Daoy (cell line): ENCODE results near the gene HLA-DRB1. TPM values are rescaled to one million over a fixed set of nuclear protein-coding genes. Genes with fewer than 3 reads are reported as not detected.
A peak's percentile ranks its signal among the peaks of the same experiment; 100 is the strongest.
"Not testable (repeated sequence)": the region's sequence is repeated elsewhere in the genome, so short reads cannot be mapped to it uniquely, and the experiment has no call there.

ENCODE experiments used
- DNase-seq: peaks from one replicate; pipeline ENCODE4 v3.0.0-alpha.2; 2015; ENCODE audit warnings: low read depth
- total RNA-seq: library from RNA; depleted of rRNA; stranded (reverse); fragments of >200 nt; shearing (Covaris generic); gene quantifications from 2 replicates; pipeline ENCODE4 v1.2.3, GENCODE V29; 2014

The HLA-DRB1 gene
- total RNA-seq, 1 experiment from 2014 or later = 0.34 TPM

DNA sequence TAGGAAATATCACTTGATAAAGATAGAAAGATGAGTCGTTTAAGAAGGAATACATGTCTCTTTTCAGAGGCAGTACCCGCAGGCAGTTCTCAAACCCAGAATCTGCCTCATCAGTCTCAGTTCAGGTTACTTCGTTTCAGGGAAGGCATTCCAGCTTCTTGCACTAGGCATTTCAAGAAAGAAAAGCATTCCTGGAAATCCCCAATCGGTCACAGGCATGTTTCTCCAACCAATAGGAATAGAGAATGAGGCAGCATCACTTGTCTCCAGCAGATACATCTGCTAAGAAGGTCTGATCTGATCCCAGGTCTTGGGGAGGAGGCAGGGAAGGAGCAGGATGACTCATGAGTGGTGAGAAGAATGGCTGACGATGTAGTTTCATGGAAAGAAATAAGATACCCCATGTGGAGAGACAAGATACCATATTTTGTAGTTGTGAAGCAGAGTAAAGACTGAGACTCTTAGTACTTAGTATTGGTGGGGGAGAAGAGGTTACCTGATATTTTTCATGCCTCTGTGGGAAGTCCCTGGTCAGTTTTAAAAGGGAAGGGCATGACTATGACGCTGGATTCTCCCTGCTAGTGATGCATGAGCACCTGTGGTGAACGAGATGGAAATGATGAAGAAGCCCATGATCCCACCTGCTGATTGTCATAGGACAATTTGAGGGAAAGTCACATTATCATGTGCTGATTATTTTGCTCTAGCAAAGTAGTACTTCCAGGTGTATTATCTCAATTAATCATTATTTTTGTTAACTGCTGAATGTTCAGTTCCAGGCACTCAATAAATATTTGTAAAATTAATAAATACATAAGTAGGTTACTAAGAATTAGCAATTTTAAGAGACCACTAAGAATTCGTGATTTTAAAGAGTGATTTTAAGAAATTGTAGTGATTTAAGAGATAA, 20.3 kb upstream of the HLA-DRB1 start:
- DNase-seq = peak; percentile 95

DNA sequence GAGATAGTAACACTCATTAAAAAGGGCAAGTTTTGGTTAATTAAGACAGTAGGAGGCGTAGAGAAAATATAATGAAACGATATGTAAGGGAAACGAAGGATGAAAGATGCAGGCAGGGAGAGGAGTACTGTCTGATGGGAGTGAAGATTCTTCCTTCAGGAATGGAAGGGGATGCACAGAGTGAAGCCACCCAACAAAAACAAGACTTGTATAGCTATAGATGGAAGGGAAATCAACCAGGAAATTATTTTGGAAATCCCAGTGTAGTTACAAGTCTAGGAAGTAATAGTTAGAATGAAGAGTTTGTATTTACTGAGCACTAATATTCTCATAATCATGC, 19.7 kb upstream of the HLA-DRB1 start:
- DNase-seq = no peak

DNA sequence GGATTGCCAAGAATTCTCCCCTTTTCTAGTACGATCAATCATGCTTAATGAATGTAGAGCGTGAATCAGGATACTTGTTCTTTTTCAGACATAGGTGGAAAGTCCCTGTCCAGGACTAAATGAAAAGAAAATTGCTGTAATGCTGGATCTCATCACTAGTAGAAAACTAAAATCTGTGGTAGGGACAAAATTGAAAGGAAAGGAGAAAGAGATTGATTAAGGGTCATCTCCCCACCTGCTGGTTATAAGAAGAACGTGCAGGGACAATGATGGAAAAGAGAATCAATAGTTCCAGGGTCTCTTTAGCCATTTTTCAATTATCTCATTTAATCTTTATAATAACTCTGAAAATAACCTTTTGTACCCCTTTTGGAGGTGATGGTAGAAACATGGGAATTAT, 18.7 kb upstream of the HLA-DRB1 start:
- no peak for DNase-seq

DNA sequence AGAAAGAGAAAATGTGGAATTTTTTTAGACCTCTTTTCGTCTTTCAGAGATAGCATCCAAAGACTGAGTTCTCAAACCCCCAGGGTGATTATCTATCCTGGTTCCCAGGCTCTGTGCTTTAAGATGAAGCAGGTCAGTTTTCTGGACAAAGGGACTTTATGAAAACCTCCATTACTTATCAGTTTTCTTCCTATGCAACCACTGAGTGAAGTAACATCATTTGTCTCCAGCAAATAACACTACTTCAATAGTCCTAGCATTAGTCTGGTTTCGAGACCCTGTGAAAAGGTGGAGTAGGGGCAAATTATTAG, 18.3 kb upstream of the HLA-DRB1 start:
- no peak for DNase-seq

DNA sequence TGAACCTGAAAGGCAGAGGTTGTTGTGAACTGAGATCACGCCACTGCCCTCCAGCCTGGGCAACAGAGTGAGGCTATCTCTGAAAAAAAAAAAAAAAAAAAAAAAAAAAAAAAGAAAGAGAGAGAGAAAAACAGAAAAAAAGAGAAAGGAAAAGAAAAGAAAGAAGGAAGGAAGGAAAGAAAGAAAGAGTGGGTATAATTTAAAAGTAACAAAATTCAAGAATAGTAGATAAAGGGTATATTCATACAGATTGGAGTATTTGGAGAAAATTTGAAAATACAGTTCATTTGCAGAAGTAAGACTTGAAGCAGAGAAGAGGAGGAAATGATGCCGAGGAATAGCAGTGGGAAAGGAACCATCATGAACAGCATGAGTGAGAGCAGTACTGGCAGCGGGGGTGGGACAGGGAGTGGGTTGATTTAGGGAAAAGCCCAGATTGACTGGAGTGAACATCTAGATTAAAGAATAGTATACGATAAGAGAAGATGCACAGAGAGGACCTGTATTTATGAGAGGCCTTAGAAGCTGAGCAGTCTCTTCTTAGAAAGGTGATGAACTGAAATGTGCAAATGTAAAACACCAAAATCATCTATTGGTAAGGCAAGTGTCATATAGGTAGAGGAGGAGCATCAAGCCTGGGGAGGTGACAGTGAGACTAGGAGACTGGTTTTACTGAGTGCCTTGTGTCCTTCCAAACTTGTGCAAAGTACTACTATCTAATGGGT, 17.8 kb upstream of the HLA-DRB1 start:
- no peak for DNase-seq

DNA sequence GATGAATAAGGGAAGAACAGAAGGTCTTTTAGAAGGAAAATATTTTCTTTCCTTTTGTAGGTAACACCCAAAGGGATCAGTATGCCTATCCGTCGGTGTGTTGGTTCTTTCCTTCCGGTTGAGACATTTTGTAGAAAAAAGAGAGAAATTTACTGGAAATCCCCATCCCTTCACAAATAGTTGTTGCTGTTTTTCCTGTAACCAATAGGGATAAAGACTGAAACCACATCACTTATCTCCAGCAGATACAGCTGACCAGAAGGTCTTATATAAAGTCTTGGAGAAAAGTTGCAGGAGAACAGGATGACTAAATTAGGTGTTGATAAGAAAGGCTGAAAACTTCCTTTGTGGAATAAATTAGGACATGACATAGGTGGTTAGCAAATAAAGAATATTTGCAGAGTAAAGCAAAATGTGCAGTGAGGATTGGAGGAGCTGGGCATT, 14.8 kb upstream of the HLA-DRB1 start:
- no peak for DNase-seq

DNA sequence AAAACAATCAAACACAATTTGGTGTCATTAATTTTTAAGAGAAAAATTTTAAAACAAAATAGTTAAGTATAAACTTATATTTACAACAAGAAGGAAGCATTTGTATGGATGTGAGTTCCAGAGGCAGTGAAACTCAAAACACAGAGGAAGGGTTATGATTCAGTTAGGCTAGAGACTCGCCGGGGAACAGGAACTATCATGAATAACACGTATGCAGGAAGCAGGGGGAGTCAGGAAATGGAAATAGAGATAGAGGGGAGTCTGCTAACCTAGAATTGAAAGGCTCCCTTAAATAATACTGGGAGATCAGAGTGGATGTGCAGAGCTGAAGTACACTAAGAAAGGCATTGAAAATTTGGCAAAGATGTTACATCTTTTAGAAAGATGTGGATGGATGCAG, 14.2 kb upstream of the HLA-DRB1 start:
- no peak for DNase-seq

DNA sequence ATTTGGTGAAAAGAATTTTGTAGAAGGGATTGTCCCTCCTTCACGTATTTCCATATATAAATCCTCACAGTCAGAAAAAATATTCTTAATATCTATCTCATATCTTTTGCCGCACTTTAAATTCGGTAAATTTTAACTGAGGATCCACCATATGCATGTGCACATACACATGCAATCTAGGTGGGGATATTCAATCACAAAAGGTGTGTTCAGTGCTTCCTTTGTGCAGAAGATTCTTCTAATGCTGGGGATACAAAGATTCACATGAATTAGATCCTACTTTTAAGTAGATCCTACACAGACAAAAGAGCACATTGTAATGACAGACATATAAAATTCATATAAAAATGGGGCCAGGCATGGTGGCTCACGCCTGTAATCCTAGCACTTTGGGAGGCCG, 13.6 kb upstream of the HLA-DRB1 start:
- no peak for DNase-seq

DNA sequence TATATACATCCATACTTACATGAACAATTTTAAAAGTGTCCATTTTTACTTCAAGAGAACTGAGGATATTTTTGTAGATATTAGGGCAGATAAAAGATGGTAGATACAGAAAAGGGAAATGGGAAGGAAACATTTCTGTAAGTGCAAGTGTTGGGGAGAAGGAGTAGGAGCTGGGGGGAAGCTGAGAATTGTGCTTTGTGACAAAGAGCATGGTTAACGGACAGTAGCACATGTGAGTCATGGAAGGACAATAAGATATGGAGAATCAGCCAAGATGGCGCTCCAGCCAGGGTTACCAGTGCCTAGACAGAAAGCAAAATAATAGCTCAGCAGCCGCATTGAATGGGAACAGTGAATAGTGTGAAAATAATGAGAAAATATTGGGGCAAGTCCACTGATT, 12.7 kb upstream of the HLA-DRB1 start:
- no peak for DNase-seq

DNA sequence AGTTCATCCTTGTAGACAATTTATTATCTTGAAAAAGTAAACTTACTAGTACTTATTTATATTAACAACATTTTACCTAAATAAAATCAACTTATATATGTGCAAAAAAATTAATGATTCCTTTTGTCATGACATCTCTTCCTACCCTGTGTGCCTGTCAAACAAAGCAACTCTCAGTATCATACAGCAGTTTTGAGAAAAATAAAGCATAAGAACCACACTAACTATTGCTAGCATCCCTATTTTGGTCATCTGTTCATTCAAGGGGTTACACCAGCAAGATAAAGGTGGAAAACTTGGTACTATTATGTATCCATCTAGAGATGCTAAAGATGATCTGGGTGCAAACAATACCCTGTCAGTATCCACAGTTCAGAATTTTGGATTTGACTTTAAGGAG, 7.4 kb upstream of the HLA-DRB1 start:
- no peak for DNase-seq

DNA sequence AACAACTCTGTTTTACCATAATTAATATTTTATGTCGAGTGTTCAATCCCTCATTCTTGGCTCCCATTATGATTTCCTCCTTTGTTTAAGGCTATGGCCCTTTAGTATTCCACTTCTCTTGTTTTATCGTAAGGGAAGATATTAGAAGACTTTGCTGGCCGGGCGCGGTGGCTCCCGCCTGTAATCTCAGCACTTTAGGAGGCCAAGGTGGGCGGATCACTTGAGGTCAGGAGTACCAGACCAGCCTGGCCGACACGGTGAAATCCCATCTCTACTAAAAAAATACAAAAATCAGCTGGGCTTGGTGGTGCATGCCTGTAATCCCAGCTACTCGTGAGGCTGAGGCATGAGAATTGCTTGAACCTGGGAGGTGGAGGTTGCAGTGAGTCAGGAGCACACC, 1.1 kb upstream of the HLA-DRB1 start:
- DNase-seq = not testable (repeated sequence)

DNA sequence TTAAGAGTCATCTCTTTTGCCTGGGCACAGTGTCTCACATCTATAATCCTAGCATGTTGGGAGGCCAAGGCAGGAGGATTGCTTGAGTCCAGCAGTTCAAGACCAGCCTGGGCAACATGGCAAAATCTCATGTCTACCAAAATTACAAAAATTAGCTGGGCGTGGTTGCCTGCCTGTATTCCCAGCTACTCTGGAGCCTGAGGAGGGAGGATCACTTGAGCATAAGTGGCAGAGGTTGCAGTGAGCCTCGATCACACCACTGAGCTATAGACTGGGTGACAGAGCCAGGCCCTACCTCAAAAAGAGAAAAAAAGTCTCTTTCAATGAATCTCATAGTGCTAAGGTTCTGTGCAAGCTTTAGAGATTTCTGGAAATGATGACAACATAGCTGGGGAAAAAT, 1.5 kb downstream of the HLA-DRB1 start:
- no peak for DNase-seq

DNA sequence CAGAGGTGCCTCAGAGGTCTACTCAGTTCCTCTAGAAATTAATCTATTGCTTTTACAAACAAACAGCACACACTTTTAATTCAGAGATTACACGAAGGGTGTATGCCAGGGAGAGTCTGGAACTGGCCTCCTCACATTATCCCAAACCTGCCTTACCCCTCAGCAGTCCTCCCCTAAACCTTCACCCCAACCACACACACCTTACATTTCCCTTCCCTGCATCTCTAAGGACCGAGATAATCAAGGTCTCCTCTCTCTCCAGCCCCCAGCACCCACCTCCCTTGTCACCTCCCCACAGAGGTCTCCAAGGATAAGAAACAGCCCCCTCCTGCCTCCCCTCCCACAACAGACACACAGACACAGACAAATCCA, 6.1 kb downstream of the HLA-DRB1 start:
- no peak for DNase-seq

DNA sequence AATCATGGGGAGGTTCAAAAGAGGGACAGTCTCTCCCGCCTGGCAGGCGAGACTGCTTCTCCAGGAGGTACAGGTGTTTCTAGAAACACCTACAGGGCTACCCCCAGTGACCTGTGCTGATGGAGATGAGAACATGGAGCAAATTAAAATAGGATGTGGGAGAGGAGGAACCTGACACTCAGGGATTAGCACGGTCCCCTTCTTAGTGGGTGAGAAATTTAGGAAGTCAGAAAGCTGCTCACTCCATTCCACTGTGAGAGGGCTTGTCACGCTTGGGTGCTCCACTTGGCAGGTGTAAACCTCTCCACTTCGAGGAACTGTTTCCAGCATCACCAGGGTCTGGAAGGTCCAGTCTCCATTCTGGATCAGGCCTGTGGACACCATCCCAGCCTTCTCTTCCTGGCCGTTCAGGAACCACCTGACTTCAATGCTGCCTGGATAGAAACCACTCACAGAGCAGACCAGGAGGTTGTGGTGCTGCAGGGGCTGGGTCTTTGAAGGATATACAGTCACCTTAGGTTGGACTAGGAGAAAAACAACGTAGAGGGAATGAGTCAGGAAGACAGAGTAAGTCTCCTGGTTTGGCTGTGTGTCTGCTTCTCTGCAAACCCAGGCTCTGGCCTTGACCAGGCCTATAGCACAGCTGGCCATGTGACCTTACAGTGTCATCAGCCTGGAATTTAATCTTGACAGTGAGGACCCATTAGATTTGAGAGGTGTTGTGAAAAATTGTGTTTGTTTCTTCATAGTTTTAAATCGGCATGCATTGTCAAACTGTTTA, 8.1 kb downstream of the HLA-DRB1 start:
- no peak for DNase-seq

DNA sequence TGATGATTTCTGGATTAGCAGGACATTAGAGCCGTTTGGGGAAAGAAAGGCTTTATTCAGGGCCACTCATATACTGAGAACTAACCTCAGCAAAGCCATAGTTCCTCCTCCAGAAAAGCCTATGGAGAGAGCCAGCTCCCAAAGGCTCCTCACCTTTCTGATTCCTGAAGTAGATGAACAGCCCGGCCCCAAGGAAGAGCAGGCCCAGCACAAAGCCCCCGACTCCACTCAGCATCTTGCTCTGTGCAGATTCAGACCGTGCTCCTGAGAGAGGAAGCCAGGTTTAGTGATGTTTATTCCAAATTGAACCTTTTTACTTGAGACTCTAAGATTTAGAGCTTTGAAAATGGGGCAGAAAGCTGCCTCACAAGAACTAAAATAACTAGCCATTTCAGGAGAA, 9.1 kb downstream of the HLA-DRB1 start:
- DNase-seq = no peak

DNA sequence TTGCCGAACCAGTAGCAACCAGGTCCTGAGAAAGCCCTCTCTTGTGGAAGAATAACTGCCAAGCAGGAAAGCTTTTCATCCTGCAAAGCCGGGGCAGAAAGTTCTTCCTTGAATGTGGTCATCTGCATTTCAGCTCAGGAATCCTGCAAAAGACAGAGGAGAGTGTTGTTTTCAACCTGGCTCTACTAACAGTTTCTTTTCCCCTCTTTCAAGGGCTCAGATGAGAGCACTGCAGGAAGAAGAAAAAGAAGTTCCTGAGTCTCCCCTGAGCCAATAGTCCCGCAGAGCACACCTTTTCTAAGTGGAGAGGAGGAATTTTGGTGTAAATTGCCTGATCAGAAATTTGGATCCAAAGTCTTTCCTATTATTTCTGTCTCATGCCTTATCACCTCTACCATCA, 10.7 kb downstream of the HLA-DRB1 start:
- no peak for DNase-seq

DNA sequence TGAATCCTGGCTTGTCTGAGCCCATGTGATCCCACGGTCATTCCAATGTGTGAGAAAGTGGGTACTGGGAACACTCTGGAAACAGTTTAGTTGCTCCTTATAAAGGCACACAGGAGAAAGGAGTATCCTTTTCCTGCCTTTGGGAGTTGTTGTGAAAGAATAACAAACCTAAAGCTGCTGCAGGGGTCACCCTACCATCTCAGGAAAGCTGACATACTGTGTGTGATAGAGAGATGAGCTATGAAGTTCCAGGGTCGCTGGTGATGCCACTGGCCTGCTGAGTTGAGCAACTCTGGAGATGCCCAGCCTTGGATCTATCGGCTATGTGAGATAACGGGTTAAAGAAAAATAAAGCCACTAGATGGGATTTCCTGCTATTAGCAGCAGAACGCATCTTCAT, 12.2 kb downstream of the HLA-DRB1 start:
- not testable (repeated sequence) for DNase-seq

DNA sequence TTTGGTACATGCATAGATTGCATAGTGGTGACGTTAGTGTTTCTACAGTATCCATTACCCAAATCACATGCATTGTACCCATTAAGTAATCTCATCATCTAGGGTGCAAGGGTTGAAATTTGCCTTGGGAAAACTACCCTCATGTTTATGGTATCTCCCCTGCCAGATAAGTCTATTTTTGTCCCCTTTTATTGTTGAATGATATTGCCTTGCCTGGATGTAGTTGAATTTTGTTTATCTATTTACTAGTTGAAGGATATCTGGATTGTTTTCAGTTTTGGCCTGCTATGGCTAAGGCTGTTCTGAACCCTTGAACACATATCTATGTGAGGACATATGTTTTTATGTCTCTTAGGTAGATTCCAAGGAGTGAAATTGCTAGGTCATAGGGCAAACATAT, 13.4 kb downstream of the HLA-DRB1 start:
- DNase-seq = no peak

DNA sequence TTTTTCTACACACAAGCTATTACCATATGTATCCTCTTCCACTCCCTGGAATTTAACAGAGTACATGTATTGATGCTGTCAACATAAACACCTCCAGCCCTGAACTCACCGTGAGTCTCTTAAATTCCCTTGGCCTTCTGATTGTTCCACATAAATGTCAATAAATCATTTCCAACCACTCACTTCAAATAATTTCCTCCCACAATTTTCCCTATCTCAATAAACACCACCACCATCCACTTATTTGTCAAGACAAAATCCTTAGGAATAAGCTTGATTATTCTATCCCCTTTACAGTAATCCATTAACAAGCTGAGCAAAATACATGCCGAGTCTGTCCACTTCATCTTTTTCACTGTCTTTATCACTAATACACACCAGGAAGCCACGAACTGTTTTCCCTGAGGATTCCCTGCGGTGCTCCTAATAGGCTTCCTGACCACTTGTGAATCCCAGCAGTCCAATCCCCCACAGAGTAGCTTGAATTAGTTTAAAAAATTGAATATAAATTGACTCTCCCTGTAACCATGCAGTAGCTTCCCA, 19.2 kb downstream of the HLA-DRB1 start:
- DNase-seq = no peak

DNA sequence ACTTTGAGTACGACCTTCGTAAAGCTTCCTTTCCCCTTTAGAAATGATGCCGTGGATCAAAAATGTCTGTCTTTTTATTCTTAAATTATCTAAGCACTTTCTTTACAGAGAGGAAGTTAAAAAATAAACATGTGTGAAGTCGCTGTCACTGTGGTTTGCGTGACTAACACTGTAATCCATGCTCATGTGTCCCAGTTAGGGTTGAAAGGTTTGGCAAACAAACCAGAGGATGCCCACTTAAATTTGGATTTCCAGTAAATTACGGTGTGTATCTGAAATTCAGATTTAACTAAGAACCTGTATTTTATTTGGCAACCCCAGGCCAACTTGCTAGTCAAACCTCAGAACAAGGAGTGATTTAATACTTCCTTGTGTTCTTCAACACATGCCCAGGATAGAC, 21.1 kb downstream of the HLA-DRB1 start:
- no peak for DNase-seq

DNA sequence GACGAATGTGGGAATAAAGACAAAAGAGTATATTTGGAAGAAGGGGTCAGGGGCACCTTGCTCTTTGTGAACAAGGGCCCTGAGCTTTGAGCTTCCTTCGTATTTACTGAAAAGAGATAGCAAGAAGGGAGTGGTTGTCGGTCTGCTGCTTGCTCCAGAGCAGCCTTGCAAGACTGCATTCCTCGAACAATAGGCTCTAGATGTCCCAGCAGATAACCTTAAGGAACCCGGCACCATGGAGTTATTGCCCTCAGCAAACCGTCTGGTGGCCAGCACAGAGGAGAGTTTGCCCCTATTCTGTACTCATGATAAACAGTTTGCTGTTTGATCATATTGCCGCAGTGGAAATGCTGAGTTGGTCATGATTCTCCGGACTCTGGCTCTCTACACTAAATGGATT, 22.7 kb downstream of the HLA-DRB1 start:
- DNase-seq = no peak

DNA sequence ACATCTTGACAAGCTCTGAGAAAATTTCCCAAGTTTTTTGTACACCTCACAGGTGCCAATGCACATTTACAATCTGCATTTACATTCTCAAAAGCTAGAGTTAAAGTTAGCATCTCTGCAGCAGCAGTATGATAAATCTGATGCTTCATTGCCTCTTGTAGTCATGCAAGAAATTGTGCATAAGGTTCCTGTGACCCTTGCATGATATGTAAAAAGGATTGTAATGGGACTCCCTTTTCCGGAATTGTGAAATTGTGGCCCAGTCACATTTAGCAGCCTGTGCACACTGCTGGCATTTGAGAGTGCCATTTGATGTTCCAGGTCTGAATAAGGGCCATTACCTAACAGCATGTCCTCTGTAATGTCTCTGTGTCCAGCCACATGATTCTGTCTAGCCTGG, 24.1 kb downstream of the HLA-DRB1 start:
- DNase-seq = no peak
